SH-SY5Y (cell line): ENCODE measurements around the gene HCN2.

Experiments
- GATA2 ChIP-seq: IDR thresholded peaks from 2 replicates; pipeline ENCODE4 v1.6.1; 2011; ENCODE audit warnings: mild to moderate bottlenecking, low read depth, low read length
- GATA3 ChIP-seq: IDR thresholded peaks from 2 replicates; pipeline ENCODE4 v1.6.1; 2011; ENCODE audit warnings: low read depth, mild to moderate bottlenecking, low read length, moderate library complexity

DNA sequence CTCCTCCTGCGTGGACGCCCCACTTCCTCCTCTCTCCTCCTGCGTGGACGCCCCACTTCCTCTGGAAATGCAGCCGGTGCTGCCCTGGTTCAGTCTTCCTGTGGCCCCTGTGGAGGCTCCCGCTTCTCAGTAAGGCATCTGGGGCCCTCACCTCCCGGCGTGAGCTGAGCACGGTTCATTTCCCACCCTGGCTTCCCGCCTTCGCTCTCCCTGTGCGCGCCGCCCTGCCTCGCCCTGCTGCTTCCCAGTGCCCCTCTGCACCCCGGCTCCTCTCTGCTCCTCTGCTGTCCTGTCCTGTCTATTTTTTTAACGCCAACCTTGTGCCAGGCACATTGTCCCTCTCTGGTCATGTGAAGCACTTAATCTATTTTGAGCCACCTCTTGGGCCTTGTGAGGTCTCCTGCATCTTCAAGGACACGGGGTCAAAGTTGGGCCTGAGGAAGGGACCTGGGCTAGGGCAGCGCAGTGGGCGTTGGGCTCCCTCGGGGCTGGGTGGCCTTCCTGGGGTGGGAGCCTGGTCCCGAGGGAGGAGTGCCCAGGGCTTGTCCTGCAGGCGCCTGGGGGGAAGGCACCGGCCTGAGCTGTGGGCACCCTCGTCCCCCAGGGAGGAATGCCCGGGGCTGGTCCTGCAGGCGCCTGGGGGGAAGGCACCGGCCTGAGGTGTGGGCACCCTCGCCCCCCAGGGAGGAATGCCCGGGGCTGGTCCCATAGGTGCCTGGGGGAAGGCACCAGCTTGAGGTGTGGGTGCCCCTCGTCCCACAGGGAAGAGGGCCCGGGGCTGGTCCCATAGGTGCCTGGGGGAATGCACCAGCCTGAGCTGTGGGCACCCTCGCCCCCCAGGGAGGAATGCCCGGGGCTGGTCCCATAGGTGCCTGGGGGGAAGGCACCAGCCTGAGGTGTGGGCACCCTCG, 13.0 kb downstream of the HCN2 start:
- no peak for TF ChIP-seq GATA2
- TF ChIP-seq GATA3, result no peak
